Endothelial cell of umbilical vein (primary cell): ENCODE measurements around the gene CNIH4. TPM values are rescaled to one million over a fixed set of nuclear protein-coding genes. Genes with fewer than 3 reads are reported as not detected.

ENCODE experiments used
- microRNA-seq: library from miRNA; unstranded; fragments of <30 nt; microRNA quantifications from one replicate; pipeline ENCODE4 v1.2.0, GENCODE V29; 2021; ENCODE audit warnings: borderline number of aligned reads, borderline replicate concordance
- polyA plus RNA-seq, 4 experiments: library from polyadenylated mRNA; depleted of rRNA in 3 of 4; stranded (reverse) in 3 of 4; unstranded in 1 of 4; fragments of >200 nt; gene quantifications; 2 replicates each; pipeline versions ENCODE4 v1.2.1 to v1.2.3, GENCODE V29; 2011 to 2012; ENCODE audit warnings: missing spikeins in 1 of 4
- small RNA-seq: library from RNA; depleted of rRNA; stranded (forward); fragments of <200 nt; gene quantifications from one replicate; pipeline ENCODE3, GENCODE V24; 2012; ENCODE audit warnings: low replicate concordance, low read depth; ENCODE audit not compliant: insufficient read depth, insufficient read length
- total RNA-seq: library from RNA; stranded (reverse); gene quantifications from 2 replicates; pipeline ENCODE4 v1.2.3, GENCODE V29; 2021

Gene CNIH4
- total and polyA plus RNA-seq, 2 donors (not counting 3 experiments of a cell fraction or from before 2014, with no cell fraction given): 74.9 to 118 TPM

Small RNAs within 50 kb of the gene (microRNA-seq; reads per million reads assigned to microRNA genes)
- not detected for gene MIR4742

Small RNAs within 50 kb of the gene (small RNA-seq; reads per million reads assigned to genes)
- gene MIR4742: 2.2 reads per million, percentile 4 among the genes with 10 or more reads in this experiment

Other genes with a start within 250 kb of the CNIH4 start
- gene FBXO28, start 242.8 kb upstream of the CNIH4 start, total RNA-seq: 32.6 and 35.4 TPM in 2 replicates
- 6.8 and 8.9 TPM in 2 replicates for gene FBXO28, start 242.8 kb upstream of the CNIH4 start, polyA plus RNA-seq
- gene DEGS1, start 173.6 kb upstream of the CNIH4 start, total RNA-seq: 85.8 and 87.0 TPM in 2 replicates
- 107 and 137 TPM in 2 replicates for gene DEGS1, start 173.6 kb upstream of the CNIH4 start, polyA plus RNA-seq
- 30.3 and 35.6 TPM in 2 replicates for gene NVL, start 26.7 kb upstream of the CNIH4 start, total RNA-seq
- gene NVL, start 26.7 kb upstream of the CNIH4 start, polyA plus RNA-seq: 11.9 and 16.7 TPM in 2 replicates
- gene WDR26, start 77.9 kb downstream of the CNIH4 start, total RNA-seq: 90.1 and 92.4 TPM in 2 replicates
- gene WDR26, start 77.9 kb downstream of the CNIH4 start, polyA plus RNA-seq: 19.3 and 26.7 TPM in 2 replicates